PC-3 (cell line): ENCODE results near the gene GPC6.

Experiments used
- EZH2phosphoT487 ChIP-seq: fragments of 300-600 bp; sonication (generic); IDR thresholded peaks from 2 replicates; pipeline ENCODE4 v1.6.1; 2018; ENCODE audit warnings: mild to moderate bottlenecking, antibody characterized with exemption, low read length, borderline replicate concordance
- TF ChIP-seq, protein P1 (sequence below): fragments of 300-600 bp; sonication (generic); conservative IDR thresholded peaks from 2 replicates; pipeline ENCODE4 v1.5.1; 2017; ENCODE audit warnings: antibody characterized with exemption, low read depth, mild to moderate bottlenecking, low read length

GRCh38 chr13:94454906-94455305 lies 1228.3 kb downstream of the GPC6 start:
- TF ChIP-seq, protein P1, sequence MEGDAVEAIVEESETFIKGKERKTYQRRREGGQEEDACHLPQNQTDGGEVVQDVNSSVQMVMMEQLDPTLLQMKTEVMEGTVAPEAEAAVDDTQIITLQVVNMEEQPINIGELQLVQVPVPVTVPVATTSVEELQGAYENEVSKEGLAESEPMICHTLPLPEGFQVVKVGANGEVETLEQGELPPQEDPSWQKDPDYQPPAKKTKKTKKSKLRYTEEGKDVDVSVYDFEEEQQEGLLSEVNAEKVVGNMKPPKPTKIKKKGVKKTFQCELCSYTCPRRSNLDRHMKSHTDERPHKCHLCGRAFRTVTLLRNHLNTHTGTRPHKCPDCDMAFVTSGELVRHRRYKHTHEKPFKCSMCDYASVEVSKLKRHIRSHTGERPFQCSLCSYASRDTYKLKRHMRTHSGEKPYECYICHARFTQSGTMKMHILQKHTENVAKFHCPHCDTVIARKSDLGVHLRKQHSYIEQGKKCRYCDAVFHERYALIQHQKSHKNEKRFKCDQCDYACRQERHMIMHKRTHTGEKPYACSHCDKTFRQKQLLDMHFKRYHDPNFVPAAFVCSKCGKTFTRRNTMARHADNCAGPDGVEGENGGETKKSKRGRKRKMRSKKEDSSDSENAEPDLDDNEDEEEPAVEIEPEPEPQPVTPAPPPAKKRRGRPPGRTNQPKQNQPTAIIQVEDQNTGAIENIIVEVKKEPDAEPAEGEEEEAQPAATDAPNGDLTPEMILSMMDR = no peak
- TF ChIP-seq EZH2phosphoT487 = no peak
